GM21723 (cell line): ENCODE measurements around the gene ALPK1.

ENCODE experiments used
- ATAC-seq: cut with Tn5 transposase; IDR thresholded peaks from one replicate; pipeline ENCODE4 v1.9.1; 2021; ENCODE audit warnings: mild to moderate bottlenecking, moderate library complexity; ENCODE audit not compliant: unreplicated experiment

The ALPK1 gene

GRCh38 chr4:112377171-112377570 lies 80.0 kb downstream of the ALPK1 start:
- ATAC-seq: peak; percentile 52

GRCh38 chr4:112377594-112378242 lies 80.5 kb downstream of the ALPK1 start:
- ATAC-seq: no peak

GRCh38 chr4:112378243-112378620 lies 81.1 kb downstream of the ALPK1 start:
- ATAC-seq: no peak

- ATAC-seq: no peak
Observed at GRCh38 chr4:112378858-112379257, 81.7 kb downstream of the ALPK1 start.

GRCh38 chr4:112379306-112379705 lies 82.1 kb downstream of the ALPK1 start:
- ATAC-seq: no peak

- ATAC-seq: no peak
Observed at GRCh38 chr4:112381996-112382692, 85.0 kb downstream of the ALPK1 start.

- no peak for ATAC-seq
Observed at GRCh38 chr4:112386071-112386470, 88.9 kb downstream of the ALPK1 start.

GRCh38 chr4:112402098-112402497 lies 104.9 kb downstream of the ALPK1 start:
- ATAC-seq: no peak

- ATAC-seq: no peak
Observed at GRCh38 chr4:112403101-112403945, 106.2 kb downstream of the ALPK1 start.

GRCh38 chr4:112410364-112410763 lies 113.2 kb downstream of the ALPK1 start:
- no peak for ATAC-seq

- no peak for ATAC-seq
Observed at GRCh38 chr4:112410804-112411203, 113.6 kb downstream of the ALPK1 start.

GRCh38 chr4:112411781-112412550 lies 114.8 kb downstream of the ALPK1 start:
- no peak for ATAC-seq

- no peak for ATAC-seq
Observed at GRCh38 chr4:112416464-112416863, 119.3 kb downstream of the ALPK1 start.

- ATAC-seq: no peak
Observed at GRCh38 chr4:112418092-112418491, 120.9 kb downstream of the ALPK1 start.

- no peak for ATAC-seq
Observed at GRCh38 chr4:112421911-112422310, 124.7 kb downstream of the ALPK1 start.

- no peak for ATAC-seq
Observed at GRCh38 chr4:112422644-112423043, 125.5 kb downstream of the ALPK1 start.

- ATAC-seq: no peak
Observed at GRCh38 chr4:112423591-112423990, 126.4 kb downstream of the ALPK1 start.

- no peak for ATAC-seq
Observed at GRCh38 chr4:112425823-112426222, 128.7 kb downstream of the ALPK1 start.

- no peak for ATAC-seq
Observed at GRCh38 chr4:112426416-112426815, 129.2 kb downstream of the ALPK1 start.

- no peak for ATAC-seq
Observed at GRCh38 chr4:112431158-112431557, 134.0 kb downstream of the ALPK1 start.

- no peak for ATAC-seq
Observed at GRCh38 chr4:112436987-112437386, 139.8 kb downstream of the ALPK1 start.
